Thoracic aorta (tissue), 2 donors: Measurements from ENCODE around the gene BLOC1S1. TPM values are rescaled to one million over a fixed set of nuclear protein-coding genes. Genes with fewer than 3 reads are reported as not detected.

Source experiments
- ATAC-seq: fragments of 150-250 bp; one replicate; pipeline ENCODE4 v1.8.0; 2017; ENCODE audit warnings: low read depth; ENCODE audit not compliant: insufficient number of reproducible peaks, low FRiP score
- DNase-seq: peaks from one replicate; pipeline ENCODE4 v3.0.0-alpha.2; 2020; ENCODE audit warnings: low spot score
- H3K27ac ChIP-seq, 2 donors: fragments of 200-600 bp; sonication (generic); 1 replicate in 1 of 2; 2 replicates in 1 of 2; pipeline ENCODE4 v1.5.1; 2016; ENCODE audit warnings: mild to moderate bottlenecking in 2 of 2, moderate library complexity in 2 of 2
- H3K27me3 ChIP-seq: fragments of 200-600 bp; sonication (generic); replicated peaks from 2 replicates; pipeline ENCODE4 v1.6.0; 2016; ENCODE audit warnings: mild to moderate bottlenecking; ENCODE audit not compliant: insufficient read depth
- H3K36me3 ChIP-seq: fragments of 200-600 bp; sonication (generic); one replicate; pipeline ENCODE4 v1.5.1; 2016
- H3K4me1 ChIP-seq, 2 donors: fragments of 200-600 bp; sonication (generic); 1 replicate in 1 of 2; 2 replicates in 1 of 2; pipeline versions ENCODE4 v1.5.1 to v1.6.0; 2016; ENCODE audit warnings: low read depth in 2 of 2, mild to moderate bottlenecking in 1 of 2; ENCODE audit not compliant: control insufficient read depth in 1 of 2
- H3K4me3 ChIP-seq: fragments of 200-600 bp; sonication (generic); 2 replicates; pipeline ENCODE4 v1.5.1; 2016; ENCODE audit warnings: mild to moderate bottlenecking
- H3K9me3 ChIP-seq: fragments of 200-600 bp; sonication (generic); 2 replicates; pipeline ENCODE4 v1.5.1; 2016
- total RNA-seq, 2 donors: library from RNA; depleted of rRNA; stranded (reverse); fragments of >200 nt; gene quantifications; one replicate each; pipeline versions ENCODE4 v1.1.0 to v1.2.3, GENCODE V29; 2016
- TF ChIP-seq, protein P1 (sequence below): fragments of 200-600 bp; sonication (generic); IDR thresholded peaks from one replicate; pipeline ENCODE4 v1.5.1; 2019; ENCODE audit warnings: antibody characterized with exemption

BLOC1S1 gene
- total RNA-seq, 2 donors from 2014 or later = 113 to 117 TPM

GRCh38 chr12:55733021-55733555 lies 17.2 kb downstream of the BLOC1S1 start:
- peaks cover 13 to 25% of the 10 kb centered on the region in 2 donors for H3K4me1 ChIP-seq
- ATAC-seq (no peak), DNase-seq (no peak)
- no peak overlapping the region for H3K4me3 ChIP-seq
- no peaks in the 10 kb centered on the region for H3K27me3 ChIP-seq
- no peak overlapping the region for H3K27ac ChIP-seq
- no peaks in the 10 kb centered on the region for H3K9me3 ChIP-seq
- H3K36me3 ChIP-seq = no peaks in the 10 kb centered on the region
- TF ChIP-seq, protein P1, sequence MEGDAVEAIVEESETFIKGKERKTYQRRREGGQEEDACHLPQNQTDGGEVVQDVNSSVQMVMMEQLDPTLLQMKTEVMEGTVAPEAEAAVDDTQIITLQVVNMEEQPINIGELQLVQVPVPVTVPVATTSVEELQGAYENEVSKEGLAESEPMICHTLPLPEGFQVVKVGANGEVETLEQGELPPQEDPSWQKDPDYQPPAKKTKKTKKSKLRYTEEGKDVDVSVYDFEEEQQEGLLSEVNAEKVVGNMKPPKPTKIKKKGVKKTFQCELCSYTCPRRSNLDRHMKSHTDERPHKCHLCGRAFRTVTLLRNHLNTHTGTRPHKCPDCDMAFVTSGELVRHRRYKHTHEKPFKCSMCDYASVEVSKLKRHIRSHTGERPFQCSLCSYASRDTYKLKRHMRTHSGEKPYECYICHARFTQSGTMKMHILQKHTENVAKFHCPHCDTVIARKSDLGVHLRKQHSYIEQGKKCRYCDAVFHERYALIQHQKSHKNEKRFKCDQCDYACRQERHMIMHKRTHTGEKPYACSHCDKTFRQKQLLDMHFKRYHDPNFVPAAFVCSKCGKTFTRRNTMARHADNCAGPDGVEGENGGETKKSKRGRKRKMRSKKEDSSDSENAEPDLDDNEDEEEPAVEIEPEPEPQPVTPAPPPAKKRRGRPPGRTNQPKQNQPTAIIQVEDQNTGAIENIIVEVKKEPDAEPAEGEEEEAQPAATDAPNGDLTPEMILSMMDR = no peak

DNA sequence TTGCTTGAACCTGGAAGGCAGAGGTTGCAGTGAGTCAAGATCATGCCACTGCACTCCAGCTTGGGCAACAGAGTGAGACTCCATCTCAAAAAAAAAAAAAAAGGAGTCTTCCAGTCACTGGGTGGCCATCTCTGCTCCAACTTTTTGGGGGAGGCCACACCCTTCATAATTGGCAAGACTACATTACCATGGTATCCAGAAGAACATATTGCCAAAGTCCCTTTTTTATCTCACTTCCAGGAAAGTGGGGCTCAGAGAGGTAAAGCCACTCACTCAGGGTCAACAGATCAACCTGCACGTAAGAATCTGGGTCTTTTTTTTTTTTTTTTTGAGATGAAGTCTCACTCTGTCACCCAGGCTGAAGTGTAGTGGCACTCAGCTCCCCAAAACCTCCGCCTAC lies 18.0 kb downstream of the BLOC1S1 start:
- Histone ChIP-seq H3K4me3 (no peak overlapping the region), H3K4me1 (peaks cover 14 to 26% of the 10 kb centered on the region in 2 donors), H3K9me3 (no peaks in the 10 kb centered on the region), H3K36me3 (no peaks in the 10 kb centered on the region), H3K27ac (no peak overlapping the region), H3K27me3 (no peaks in the 10 kb centered on the region)
- TF ChIP-seq, protein P1 = no peak
- no peak for ATAC-seq
- no peak for DNase-seq

DNA sequence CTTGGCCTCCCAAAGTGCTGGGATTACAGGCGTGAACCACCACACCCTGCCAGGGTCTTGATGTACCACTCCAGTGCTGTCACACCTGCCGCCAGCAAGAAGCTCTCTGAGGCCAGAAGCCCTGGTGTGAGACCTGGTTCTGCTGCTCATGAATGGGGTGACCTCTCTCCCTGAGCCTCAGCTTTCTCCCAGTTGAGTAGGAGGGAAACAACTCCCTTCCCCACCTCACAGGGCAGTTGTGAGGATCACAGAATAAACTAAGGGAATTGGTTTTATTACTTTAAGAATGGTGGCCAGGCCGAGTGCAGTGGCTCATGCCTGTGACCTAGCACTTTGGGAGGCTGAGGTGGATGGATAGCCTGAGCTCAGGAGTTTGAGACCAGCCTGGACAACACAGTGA lies 18.7 kb downstream of the BLOC1S1 start:
- Histone ChIP-seq H3K27ac (no peak overlapping the region), H3K4me1 (peaks cover 14 to 26% of the 10 kb centered on the region in 2 donors), H3K36me3 (no peaks in the 10 kb centered on the region), H3K9me3 (no peaks in the 10 kb centered on the region), H3K4me3 (no peak overlapping the region), H3K27me3 (no peaks in the 10 kb centered on the region)
- TF ChIP-seq, protein P1 = no peak
- ATAC-seq = no peak
- DNase-seq = no peak

DNA sequence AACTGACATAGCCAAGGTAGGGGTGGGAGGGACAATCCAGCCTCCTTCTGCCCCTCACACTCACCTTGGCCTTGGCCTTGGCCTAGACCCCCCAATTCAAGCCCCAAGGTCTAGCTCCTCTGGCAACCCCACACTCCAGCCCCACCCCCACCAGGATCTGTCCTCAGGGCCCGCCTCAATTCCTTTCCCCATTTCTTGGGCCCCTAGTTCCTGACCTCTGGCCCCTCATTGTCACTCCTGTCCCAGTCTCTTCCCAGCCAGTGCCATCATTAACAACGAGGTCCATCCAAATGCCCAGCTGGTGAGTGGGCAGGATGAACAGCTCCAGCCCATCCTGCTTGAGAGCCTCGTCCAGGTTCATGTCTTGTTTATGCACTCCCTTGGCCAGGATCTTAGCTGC lies 20.2 kb downstream of the BLOC1S1 start:
- TF ChIP-seq, protein P1 = no peak
- no peaks in the 10 kb centered on the region for H3K36me3 ChIP-seq
- H3K4me1 ChIP-seq = peaks cover 5 to 11% of the 10 kb centered on the region in 2 donors
- H3K9me3 ChIP-seq = no peaks in the 10 kb centered on the region
- ATAC-seq = no peak
- no peak for DNase-seq
- no peak overlapping the region for H3K27ac ChIP-seq
- H3K4me3 ChIP-seq = no peak overlapping the region
- no peaks in the 10 kb centered on the region for H3K27me3 ChIP-seq

- Histone ChIP-seq H3K27ac (peak overlapping the region in 1 of 2 donors; percentile 2), H3K36me3 (no peaks in the 10 kb centered on the region), H3K4me3 (no peak overlapping the region), H3K4me1 (peaks cover 5 to 11% of the 10 kb centered on the region in 2 donors), H3K9me3 (no peaks in the 10 kb centered on the region), H3K27me3 (no peaks in the 10 kb centered on the region)
- no peak for ATAC-seq
- TF ChIP-seq, protein P1 = peak; percentile 71
- DNase-seq = no peak
Measured at GRCh38 chr12:55736780-55737580, 21.1 kb downstream of the BLOC1S1 start.
